Loucy (cell line): ENCODE measurements around the gene JDP2.
A peak's percentile ranks its signal among the peaks of the same experiment; 100 is the strongest.

Experiments
- H2AFZ ChIP-seq: fragments of 200-600 bp; sonication (generic); 2 replicates; pipeline ENCODE4 v1.6.0; 2016; ENCODE audit warnings: antibody characterized with exemption, mild to moderate bottlenecking, low read length, moderate library complexity
- H3F3A ChIP-seq: fragments of 200-600 bp; 2 replicates; pipeline ENCODE4 v1.6.0; 2016; ENCODE audit warnings: antibody characterized with exemption, low read depth, mild to moderate bottlenecking
- H3K27me3 ChIP-seq: fragments of 200-600 bp; sonication (generic); 2 replicates; pipeline ENCODE4 v1.6.1; 2014; ENCODE audit warnings: low read length, mild to moderate bottlenecking; ENCODE audit not compliant: insufficient read depth, poor library complexity, severe bottlenecking
- H3K36me3 ChIP-seq: fragments of 200-600 bp; sonication (generic); 2 replicates; pipeline ENCODE4 v1.6.1; 2016; ENCODE audit warnings: low read length; ENCODE audit not compliant: insufficient read depth
- H3K4me1 ChIP-seq: fragments of 200-600 bp; sonication (generic); 2 replicates; pipeline ENCODE4 v1.5.1; 2014; ENCODE audit warnings: low read length, mild to moderate bottlenecking; ENCODE audit not compliant: insufficient read depth, poor library complexity, severe bottlenecking
- H3K4me2 ChIP-seq: fragments of 200-600 bp; sonication (generic); 2 replicates; pipeline ENCODE4 v1.6.0; 2014; ENCODE audit warnings: antibody characterized with exemption, low read length, low read depth, mild to moderate bottlenecking; ENCODE audit not compliant: poor library complexity, severe bottlenecking
- H3K4me3 ChIP-seq: fragments of 200-600 bp; sonication (generic); 2 replicates; pipeline ENCODE4 v1.5.1; 2014; ENCODE audit warnings: low read length, mild to moderate bottlenecking, mixed read lengths; ENCODE audit not compliant: poor library complexity, severe bottlenecking
- H3K79me2 ChIP-seq: fragments of 200-600 bp; sonication (generic); 2 replicates; pipeline ENCODE4 v1.6.1; 2014; ENCODE audit warnings: low read length; ENCODE audit not compliant: insufficient read depth
- H3K9ac ChIP-seq: fragments of 200-600 bp; sonication (generic); 2 replicates; pipeline ENCODE4 v1.6.0; 2014; ENCODE audit warnings: mild to moderate bottlenecking, low read depth, low read length, moderate library complexity; ENCODE audit not compliant: poor library complexity, severe bottlenecking
- H3K9me2 ChIP-seq: fragments of 200-600 bp; sonication (generic); replicated peaks from 2 replicates; pipeline ENCODE4 v1.6.1; 2016; ENCODE audit warnings: low read depth, low read length, mixed read lengths
- H3K9me3 ChIP-seq: fragments of 200-600 bp; sonication (generic); 2 replicates; pipeline ENCODE4 v1.6.1; 2014; ENCODE audit warnings: mild to moderate bottlenecking, antibody characterized with exemption, low read length, low read depth; ENCODE audit not compliant: insufficient read depth
- H4K20me1 ChIP-seq: fragments of 200-600 bp; sonication (generic); 2 replicates; pipeline ENCODE4 v1.6.0; 2014; ENCODE audit warnings: antibody characterized with exemption, low read length, mild to moderate bottlenecking; ENCODE audit not compliant: insufficient read depth, poor library complexity, severe bottlenecking
- EZH2phosphoT487 ChIP-seq: fragments of 200-600 bp; IDR thresholded peaks from 2 replicates; pipeline ENCODE4 v1.6.1; 2018; ENCODE audit warnings: antibody characterized with exemption, mild to moderate bottlenecking, moderate library complexity, borderline replicate concordance
- TF ChIP-seq, protein P1 (sequence below): fragments of 200-600 bp; sonication (generic); conservative IDR thresholded peaks from 2 replicates; pipeline ENCODE4 v1.5.1; 2014; ENCODE audit warnings: mild to moderate bottlenecking, antibody characterized with exemption, low read length

JDP2 gene

GRCh38 chr14:75484711-75485429, 57.0 kb downstream of the JDP2 start:
- Histone ChIP-seq H3K9me2 (no peaks in the 10 kb centered on the region), H4K20me1 (no peaks in the 10 kb centered on the region), H3K4me2 (no peak overlapping the region), H3K4me3 (no peak overlapping the region), H3F3A (no peaks in the 10 kb centered on the region), H3K36me3 (no peaks in the 10 kb centered on the region), H3K79me2 (no peaks in the 10 kb centered on the region), H3K9ac (no peak overlapping the region), H3K9me3 (no peaks in the 10 kb centered on the region), H2AFZ (no peak overlapping the region), H3K27me3 (no peaks in the 10 kb centered on the region), H3K4me1 (peaks cover 8% of the 10 kb centered on the region)
- TF ChIP-seq, protein P1, sequence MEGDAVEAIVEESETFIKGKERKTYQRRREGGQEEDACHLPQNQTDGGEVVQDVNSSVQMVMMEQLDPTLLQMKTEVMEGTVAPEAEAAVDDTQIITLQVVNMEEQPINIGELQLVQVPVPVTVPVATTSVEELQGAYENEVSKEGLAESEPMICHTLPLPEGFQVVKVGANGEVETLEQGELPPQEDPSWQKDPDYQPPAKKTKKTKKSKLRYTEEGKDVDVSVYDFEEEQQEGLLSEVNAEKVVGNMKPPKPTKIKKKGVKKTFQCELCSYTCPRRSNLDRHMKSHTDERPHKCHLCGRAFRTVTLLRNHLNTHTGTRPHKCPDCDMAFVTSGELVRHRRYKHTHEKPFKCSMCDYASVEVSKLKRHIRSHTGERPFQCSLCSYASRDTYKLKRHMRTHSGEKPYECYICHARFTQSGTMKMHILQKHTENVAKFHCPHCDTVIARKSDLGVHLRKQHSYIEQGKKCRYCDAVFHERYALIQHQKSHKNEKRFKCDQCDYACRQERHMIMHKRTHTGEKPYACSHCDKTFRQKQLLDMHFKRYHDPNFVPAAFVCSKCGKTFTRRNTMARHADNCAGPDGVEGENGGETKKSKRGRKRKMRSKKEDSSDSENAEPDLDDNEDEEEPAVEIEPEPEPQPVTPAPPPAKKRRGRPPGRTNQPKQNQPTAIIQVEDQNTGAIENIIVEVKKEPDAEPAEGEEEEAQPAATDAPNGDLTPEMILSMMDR: no peak
- TF ChIP-seq EZH2phosphoT487: no peak

DNA sequence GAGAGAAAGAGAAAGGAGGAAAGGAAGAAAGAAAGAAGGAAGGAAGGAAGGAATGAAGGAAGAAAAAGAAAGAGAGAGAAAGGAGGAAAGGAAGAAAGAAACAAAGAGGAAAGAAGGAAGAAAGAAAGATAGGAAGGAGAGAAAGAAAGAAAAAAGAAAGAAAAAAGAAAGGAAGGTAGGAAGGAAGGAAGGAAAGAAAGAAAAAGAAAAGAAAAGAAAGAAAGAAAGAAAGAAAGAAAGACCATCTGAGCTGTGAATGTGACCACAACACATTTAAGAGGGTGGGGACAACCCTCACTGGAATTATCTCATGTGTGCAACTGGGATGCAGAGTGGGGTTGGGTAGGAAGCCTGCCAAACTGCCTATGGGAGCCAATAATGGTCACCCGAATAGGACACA, 58.5 kb downstream of the JDP2 start:
- Histone ChIP-seq H3K9me3 (no peaks in the 10 kb centered on the region), H3K27me3 (no peaks in the 10 kb centered on the region), H3F3A (no peaks in the 10 kb centered on the region), H3K79me2 (no peaks in the 10 kb centered on the region), H3K9me2 (no peaks in the 10 kb centered on the region), H3K36me3 (no peaks in the 10 kb centered on the region), H3K4me1 (peaks cover 8% of the 10 kb centered on the region), H3K4me2 (no peak overlapping the region), H2AFZ (no peak overlapping the region), H3K9ac (no peak overlapping the region), H4K20me1 (no peaks in the 10 kb centered on the region), H3K4me3 (no peak overlapping the region)
- TF ChIP-seq EZH2phosphoT487: no peak
- TF ChIP-seq, protein P1: no peak

DNA sequence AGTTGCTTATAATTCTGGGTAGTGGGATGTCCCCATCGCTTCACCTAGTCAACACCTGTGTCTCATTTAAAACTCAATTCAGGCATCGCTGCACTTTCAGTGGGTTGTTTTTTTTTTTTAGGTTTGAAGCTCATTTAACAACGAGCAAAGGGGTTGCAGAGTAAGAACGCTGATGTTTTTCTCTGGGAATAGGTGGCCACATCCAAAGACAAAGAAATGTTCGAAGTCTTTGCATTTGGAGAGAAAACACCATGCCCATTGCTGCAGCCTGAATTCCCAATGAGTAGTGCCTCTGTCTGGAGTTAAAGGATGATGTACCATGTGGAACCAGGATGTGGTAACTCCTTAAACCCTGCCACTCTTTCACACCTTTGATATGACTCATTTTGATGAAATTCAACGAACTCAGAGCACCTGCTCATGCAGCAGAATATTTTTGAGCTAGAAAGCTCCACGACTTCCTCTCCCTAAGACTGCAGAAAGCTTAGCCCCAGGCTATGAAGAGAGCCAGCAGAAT, 59.4 kb downstream of the JDP2 start:
- H2AFZ ChIP-seq: peak overlapping the region; percentile 76
- no peak overlapping the region for H3K4me3 ChIP-seq
- H4K20me1 ChIP-seq: no peaks in the 10 kb centered on the region
- TF ChIP-seq, protein P1: no peak
- TF ChIP-seq EZH2phosphoT487: no peak
- no peaks in the 10 kb centered on the region for H3K79me2 ChIP-seq
- no peaks in the 10 kb centered on the region for H3K36me3 ChIP-seq
- no peak overlapping the region for H3K4me2 ChIP-seq
- H3K9me2 ChIP-seq: no peaks in the 10 kb centered on the region
- no peaks in the 10 kb centered on the region for H3K9me3 ChIP-seq
- H3F3A ChIP-seq: no peaks in the 10 kb centered on the region
- no peak overlapping the region for H3K9ac ChIP-seq
- H3K27me3 ChIP-seq: no peaks in the 10 kb centered on the region
- peaks cover 8% of the 10 kb centered on the region for H3K4me1 ChIP-seq
